Activated CD4-positive, alpha-beta T cell treated with anti-CD3 and anti-CD28 coated beads, Interleukin-2, amount 50 U/mL, for 16 hours (primary cell): ENCODE measurements around the gene ACADM.
A peak's percentile ranks its signal among the peaks of the same experiment; 100 is the strongest.
"Not testable (repeated sequence)": the region's sequence is repeated elsewhere in the genome, so short reads cannot be mapped to it uniquely, and the experiment has no call there.

Experiments
- DNase-seq: peaks from one replicate; pipeline ENCODE4 v3.0.0-alpha.2; 2020

The ACADM gene

DNA sequence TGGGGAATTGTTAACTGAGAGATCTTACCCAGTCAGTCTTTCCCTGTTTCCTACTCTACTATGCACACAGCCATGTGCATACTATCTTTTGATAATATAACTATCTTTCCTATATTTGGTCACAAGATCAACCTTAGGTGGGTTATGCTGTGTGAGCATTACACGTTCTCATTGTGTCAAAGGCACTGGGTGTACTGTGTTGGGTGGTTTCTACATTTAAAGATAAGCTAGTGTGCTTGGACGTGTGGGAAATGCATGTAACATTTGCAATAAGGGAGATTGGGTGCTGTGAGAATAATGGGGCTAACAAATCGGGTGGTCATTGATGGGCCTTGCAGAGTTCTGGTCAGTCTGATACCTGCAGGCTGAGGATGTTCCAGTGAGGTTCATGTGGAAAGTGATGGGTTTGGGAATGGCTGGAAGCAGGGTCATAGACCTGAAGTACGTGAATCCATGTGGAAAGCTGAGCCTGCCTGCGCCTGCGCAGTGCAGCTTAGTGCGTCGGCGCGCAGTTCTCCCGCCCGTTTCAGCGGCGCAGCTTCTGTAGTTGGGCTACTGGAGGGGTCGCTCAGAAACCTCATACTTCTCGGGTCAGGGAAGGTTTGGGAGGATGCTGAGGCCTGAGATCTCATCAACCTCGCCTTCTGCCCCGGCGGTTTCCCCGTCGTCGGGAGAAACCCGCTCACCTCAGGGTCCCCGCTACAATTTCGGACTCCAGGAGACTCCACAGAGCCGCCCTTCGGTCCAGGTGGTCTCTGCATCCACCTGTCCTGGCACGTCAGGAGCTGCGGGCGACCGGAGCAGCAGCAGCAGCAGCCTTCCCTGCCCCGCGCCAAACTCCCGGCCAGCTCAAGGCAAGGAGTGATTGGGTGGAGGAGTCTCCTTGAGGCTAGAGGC is 72.1 kb downstream of the ACADM start, which contains the start of gene MSH4:
MSH4 (plus strand) TSS at position 507 of the 897 bp plus-strand sequence; CDS start at position 611, 104 bp downstream.
- DNase-seq, result peak; percentile 41

DNA sequence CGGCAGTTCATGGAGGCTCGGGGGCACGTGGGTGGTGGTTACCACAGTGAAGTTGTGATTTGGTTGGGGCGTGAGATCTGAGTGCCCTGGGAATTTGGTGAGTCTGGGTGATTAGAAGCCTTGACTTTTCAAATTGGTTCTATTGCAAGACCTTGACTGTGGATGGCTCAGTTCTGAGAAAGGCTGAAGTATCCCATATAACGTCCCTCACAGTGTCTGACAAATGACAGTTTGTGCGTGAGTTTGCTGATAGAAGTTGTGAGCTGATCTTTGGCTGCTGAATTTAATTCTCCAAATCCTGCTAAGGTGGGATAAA is 72.7 kb downstream of the ACADM start:
- no peak for DNase-seq

DNA sequence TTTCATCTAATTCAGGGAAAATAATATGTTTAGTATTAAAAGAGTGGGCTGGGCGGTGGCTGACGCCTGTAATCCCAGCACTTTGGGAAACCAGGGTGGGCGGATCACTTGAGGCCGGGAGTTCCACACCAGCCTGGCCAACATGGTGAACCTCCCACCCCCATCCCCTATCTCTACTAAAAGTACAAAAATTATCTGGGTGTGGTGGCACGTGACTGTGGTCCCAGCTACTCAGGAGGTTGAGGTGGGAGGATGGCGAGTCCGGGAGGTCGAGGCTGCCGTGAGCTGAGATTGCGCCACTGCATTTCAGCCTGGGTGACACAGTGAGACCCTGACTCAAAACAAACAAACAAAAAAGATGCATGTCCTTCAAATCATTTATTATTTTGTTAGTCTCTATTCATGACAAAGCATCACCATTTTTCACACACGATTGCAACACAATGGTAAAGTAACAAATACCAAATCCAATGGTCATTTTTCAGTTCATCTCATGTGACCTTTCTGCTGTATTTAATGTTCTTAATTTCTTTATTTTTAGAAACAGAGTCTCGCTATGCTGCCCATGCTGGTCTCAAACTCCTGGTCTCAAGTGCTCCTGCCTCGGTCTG is 73.2 kb downstream of the ACADM start:
- no peak for DNase-seq

DNA sequence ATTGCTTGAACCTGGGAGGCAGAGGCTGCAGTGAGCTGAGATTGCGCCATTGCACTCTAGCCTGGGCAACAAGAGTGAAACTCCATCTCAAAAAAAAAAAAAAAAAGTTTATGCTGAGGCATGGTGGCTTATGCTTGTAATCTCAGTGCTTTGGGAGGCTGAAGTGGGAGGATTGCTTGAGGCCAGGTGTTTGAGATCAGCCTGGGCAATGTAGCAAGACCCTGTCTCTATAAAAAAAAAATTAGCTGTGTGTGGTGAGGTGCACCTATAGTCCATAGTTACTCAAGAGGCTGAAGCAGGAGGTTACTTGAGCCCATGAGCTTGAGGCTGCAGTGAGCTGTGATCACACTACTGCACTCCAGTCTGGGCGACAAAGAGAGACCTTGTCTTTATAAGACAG is 77.0 kb downstream of the ACADM start:
- not testable (repeated sequence) for DNase-seq

DNA sequence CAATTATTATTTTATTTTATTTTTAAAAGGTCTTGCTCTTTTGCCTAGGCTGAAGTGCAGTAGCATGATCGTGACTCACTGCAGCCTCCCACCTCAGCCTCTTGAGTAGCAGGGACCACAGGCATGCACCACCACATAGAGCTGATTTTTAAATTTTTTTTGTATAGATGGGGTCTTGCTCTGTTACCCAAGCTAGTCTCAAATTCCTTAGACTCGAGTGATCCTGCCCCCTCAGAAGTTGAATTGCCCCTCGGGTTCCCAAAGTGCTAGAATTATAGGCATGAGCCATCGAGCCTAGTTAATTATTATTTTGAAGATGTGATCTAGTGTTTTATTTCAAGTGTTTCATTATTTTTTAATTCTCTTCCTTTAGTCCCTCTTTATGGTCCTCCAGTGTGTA is 84.4 kb downstream of the ACADM start:
- no peak for DNase-seq

DNA sequence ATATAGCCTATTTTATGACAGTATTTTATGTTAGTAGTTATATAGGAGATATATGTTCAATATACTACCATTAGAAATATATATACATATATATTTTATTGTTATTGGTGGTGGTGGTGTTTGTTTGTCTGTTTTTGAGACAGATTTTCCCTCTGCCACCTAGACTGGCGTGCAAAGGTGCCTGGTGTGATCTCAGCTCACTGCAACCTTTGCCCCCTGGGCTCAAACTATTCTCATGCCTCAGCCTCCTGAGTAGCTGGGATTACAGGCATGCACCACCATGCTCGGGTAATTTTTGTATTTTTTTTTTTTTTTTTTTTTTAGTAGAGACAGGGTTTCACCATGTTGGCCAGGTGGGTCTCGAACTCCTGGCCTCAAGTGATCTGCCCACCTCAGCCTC is 85.6 kb downstream of the ACADM start:
- DNase-seq, result not testable (repeated sequence)

DNA sequence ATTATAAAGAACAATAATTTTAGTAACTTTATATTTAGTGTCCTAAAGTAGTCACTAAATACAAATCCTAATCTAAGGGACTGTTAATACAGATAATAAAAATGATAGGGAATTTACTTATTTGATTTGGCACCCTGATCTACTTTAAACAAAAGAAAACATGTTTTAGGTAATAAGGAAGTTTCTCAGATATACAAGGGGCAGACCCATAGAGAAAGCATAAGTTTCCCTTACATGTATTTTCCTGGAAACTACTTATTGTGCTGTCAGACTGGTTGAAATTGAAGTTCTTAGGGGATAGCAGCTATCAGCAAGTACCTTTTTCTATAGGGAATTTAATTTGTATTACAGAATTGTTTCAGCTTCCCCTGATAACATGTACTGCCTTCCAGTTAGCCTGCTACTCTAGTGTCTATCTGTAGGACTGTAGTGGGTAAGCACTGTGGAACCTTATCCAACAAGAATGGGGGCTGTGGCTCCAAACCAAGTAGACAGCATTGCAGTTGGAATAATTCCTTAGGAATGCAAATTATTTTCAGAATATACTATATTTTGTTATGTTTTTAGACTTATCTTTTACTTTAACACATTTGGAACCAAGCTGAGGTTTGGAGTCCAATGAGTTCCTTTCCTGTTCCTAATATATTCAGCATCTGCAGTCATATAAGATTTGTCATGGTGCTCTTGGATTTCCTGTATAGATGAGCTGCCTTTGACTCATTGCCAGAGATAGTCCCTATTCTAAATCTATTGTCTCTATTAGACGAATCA is 86.9 kb downstream of the ACADM start:
- no peak for DNase-seq

DNA sequence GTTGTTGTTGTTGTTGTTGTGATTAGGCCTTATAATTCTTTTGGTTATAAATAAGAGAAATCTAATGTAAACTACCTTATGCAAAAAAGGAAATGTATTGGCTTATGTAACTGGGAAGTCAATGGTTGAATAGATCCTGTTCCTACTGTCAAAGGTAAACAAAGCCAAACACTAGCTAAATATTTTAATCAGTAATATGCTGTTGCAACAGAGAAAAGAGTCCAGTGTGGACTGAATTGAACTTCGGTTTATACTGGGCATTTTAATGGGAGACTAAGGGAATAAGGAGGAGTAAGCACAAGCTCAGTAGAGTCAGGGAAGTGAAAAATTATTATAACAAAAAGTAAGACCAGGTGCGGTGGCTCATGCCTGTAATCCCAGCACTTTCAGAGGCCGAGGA is 87.6 kb downstream of the ACADM start:
- DNase-seq, result no peak
